Mesenchymal stem cell (in vitro differentiated cells and primary cell): Measurements from ENCODE around the gene LARGE1.

Experiments used
- DNase-seq: peaks from one replicate; pipeline ENCODE4 v3.0.0-alpha.2; 2013
- H2AFZ ChIP-seq: one replicate; pipeline ENCODE4 v1.6.1; 2013; ENCODE audit warnings: low read depth, mild to moderate bottlenecking, control low read depth, inconsistent platforms, low read length, moderate library complexity
- H2AK5ac ChIP-seq: 2 replicates; pipeline ENCODE4 v1.6.1; 2013; ENCODE audit warnings: low read length, moderate library complexity, mild to moderate bottlenecking, inconsistent platforms; ENCODE audit not compliant: severe bottlenecking
- H2BK120ac ChIP-seq: one replicate; pipeline ENCODE4 v1.6.1; 2013; ENCODE audit warnings: low read depth, mild to moderate bottlenecking, inconsistent platforms, low read length, moderate library complexity
- H2BK12ac ChIP-seq, 2 experiments: one replicate each; pipeline ENCODE4 v1.6.1; 2013; ENCODE audit warnings: inconsistent platforms in 2 of 2, low read length in 2 of 2, mild to moderate bottlenecking in 2 of 2, moderate library complexity in 2 of 2, control low read depth in 1 of 2
- H2BK15ac ChIP-seq: one replicate; pipeline ENCODE4 v1.6.1; 2013; ENCODE audit warnings: mild to moderate bottlenecking, low read depth, inconsistent platforms; ENCODE audit not compliant: poor library complexity, severe bottlenecking
- H2BK5ac ChIP-seq: 2 replicates; pipeline ENCODE4 v1.6.1; 2013; ENCODE audit warnings: low read depth, mild to moderate bottlenecking, low read length, control low read depth, inconsistent platforms; ENCODE audit not compliant: poor library complexity, severe bottlenecking
- H3K14ac ChIP-seq, 2 experiments: one replicate each; pipeline ENCODE4 v1.6.1; 2013; ENCODE audit warnings: inconsistent platforms in 2 of 2, low read length in 2 of 2, control low read depth in 1 of 2, mild to moderate bottlenecking in 1 of 2, moderate library complexity in 1 of 2
- H3K18ac ChIP-seq, 2 experiments: one replicate each; pipeline ENCODE4 v1.6.1; 2013; ENCODE audit warnings: inconsistent platforms in 2 of 2, low read length in 2 of 2, control low read depth in 1 of 2, low read depth in 1 of 2, mild to moderate bottlenecking in 1 of 2
- H3K23ac ChIP-seq, 2 experiments: one replicate each; pipeline ENCODE4 v1.6.1; 2013; ENCODE audit warnings: inconsistent platforms in 2 of 2, low read length in 2 of 2, mild to moderate bottlenecking in 2 of 2, moderate library complexity in 2 of 2, control low read depth in 1 of 2
- H3K27ac ChIP-seq: 2 replicates; pipeline ENCODE4 v1.5.1; 2013; ENCODE audit warnings: mild to moderate bottlenecking, moderate library complexity, low read length, control low read depth, inconsistent platforms; ENCODE audit not compliant: poor library complexity, severe bottlenecking
- H3K27me3 ChIP-seq, 2 experiments: 2 replicates each; pipeline versions ENCODE4 v1.6.1 to v1.7.0; 2013; ENCODE audit warnings: low read length in 2 of 2, mild to moderate bottlenecking in 2 of 2, moderate library complexity in 2 of 2, control low read depth in 1 of 2, inconsistent platforms in 1 of 2; ENCODE audit not compliant: control insufficient read depth in 1 of 2, insufficient read depth in 1 of 2
- H3K36me3 ChIP-seq, 2 experiments: 2 replicates each; pipeline versions ENCODE4 v1.6.1 to v1.7.0; 2013; ENCODE audit warnings: low read length in 2 of 2, control low read depth in 1 of 2, inconsistent platforms in 1 of 2, low read depth in 1 of 2, mild to moderate bottlenecking in 1 of 2; ENCODE audit not compliant: insufficient read depth in 2 of 2, control insufficient read depth in 1 of 2
- H3K4ac ChIP-seq, 2 experiments: one replicate each; pipeline ENCODE4 v1.6.1; 2013; ENCODE audit warnings: inconsistent platforms in 2 of 2, low read length in 2 of 2, mild to moderate bottlenecking in 2 of 2, moderate library complexity in 2 of 2, control low read depth in 1 of 2, low read depth in 1 of 2
- H3K4me1 ChIP-seq: 2 replicates; pipeline ENCODE4 v1.6.1; 2013; ENCODE audit warnings: low read depth, low read length, control low read depth; ENCODE audit not compliant: control insufficient read depth, insufficient read depth
- H3K4me2 ChIP-seq: 2 replicates; pipeline ENCODE4 v1.6.1; 2013; ENCODE audit warnings: low read length, mild to moderate bottlenecking, inconsistent platforms; ENCODE audit not compliant: poor library complexity, severe bottlenecking
- H3K4me3 ChIP-seq, 2 experiments: 2 replicates each; pipeline versions ENCODE4 v1.5.1 to v1.7.0; 2013; ENCODE audit warnings: low read length in 2 of 2, mild to moderate bottlenecking in 2 of 2, control low read depth in 1 of 2, low read depth in 1 of 2; ENCODE audit not compliant: insufficient read depth in 1 of 2
- H3K79me1 ChIP-seq: replicated peaks from 2 replicates; pipeline ENCODE4 v1.6.1; 2013; ENCODE audit warnings: mild to moderate bottlenecking, control low read depth, low read length, inconsistent platforms; ENCODE audit not compliant: poor library complexity, severe bottlenecking
- H3K9ac ChIP-seq: 2 replicates; pipeline ENCODE4 v1.7.0; 2013; ENCODE audit warnings: mild to moderate bottlenecking, low read length, moderate library complexity
- H3K9me3 ChIP-seq: 2 replicates; pipeline ENCODE4 v1.7.0; 2013; ENCODE audit warnings: mild to moderate bottlenecking, low read length; ENCODE audit not compliant: control insufficient read depth
- H4K8ac ChIP-seq: one replicate; pipeline ENCODE4 v1.6.1; 2013; ENCODE audit warnings: inconsistent platforms, mild to moderate bottlenecking, low read length, moderate library complexity
- H4K91ac ChIP-seq: one replicate; pipeline ENCODE4 v1.6.1; 2013; ENCODE audit warnings: mild to moderate bottlenecking, low read length, inconsistent platforms
- WGBS: methylation state at CpG from one replicate; pipeline ENCODE4 v1.1.7; 2013; ENCODE audit warnings: mixed read lengths; 5-methylcytosine and 5-hydroxymethylcytosine counted together

LARGE1 gene

DNA sequence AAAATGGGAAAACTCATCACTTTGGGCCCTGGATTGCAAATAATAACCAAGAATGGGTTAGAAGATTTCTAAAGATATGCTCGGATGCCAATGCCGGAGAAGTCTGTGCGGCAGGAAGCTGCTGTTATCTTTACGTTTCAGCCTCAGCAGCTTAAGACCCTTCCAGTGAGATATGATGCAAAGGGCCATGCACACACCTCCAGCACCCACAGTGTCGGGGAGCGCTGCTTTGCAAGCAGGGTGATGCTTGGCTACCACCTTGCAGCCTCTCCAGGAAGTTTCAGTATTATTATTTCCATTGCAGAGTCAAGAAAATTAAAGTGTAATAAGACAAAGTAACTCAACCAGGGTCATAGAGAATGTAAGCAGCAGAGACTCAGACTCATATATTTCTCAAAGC is 37.3 kb downstream of the LARGE1 start:
- no peaks in the 10 kb centered on the region for H3K27me3 ChIP-seq
- H2BK120ac ChIP-seq: no peak overlapping the region
- no peak overlapping the region for H2BK5ac ChIP-seq
- H4K91ac ChIP-seq: no peak overlapping the region
- H3K18ac ChIP-seq: no peak overlapping the region
- no peak overlapping the region for H3K27ac ChIP-seq
- no peak overlapping the region for H3K14ac ChIP-seq
- peak overlapping the region; percentile 45 for H2BK15ac ChIP-seq
- H2AFZ ChIP-seq: no peak overlapping the region
- H3K36me3 ChIP-seq: no peaks in the 10 kb centered on the region
- H3K9me3 ChIP-seq: no peaks in the 10 kb centered on the region
- WGBS: 96% methylated on average over 6 of the region's 6 CpGs
- H3K4me2 ChIP-seq: no peak overlapping the region
- H3K23ac ChIP-seq: no peak overlapping the region
- H3K4me1 ChIP-seq: no peaks in the 10 kb centered on the region
- no peak overlapping the region for H4K8ac ChIP-seq
- H2AK5ac ChIP-seq: no peak overlapping the region
- no peak overlapping the region for H3K4ac ChIP-seq
- H3K9ac ChIP-seq: no peak overlapping the region
- no peak for DNase-seq
- no peak overlapping the region for H2BK12ac ChIP-seq
- peaks cover 13% of the 10 kb centered on the region for H3K79me1 ChIP-seq
- H3K4me3 ChIP-seq: no peak overlapping the region

GRCh38 chr22:33880986-33881385 is 39.3 kb downstream of the LARGE1 start:
- H2AFZ ChIP-seq: no peak overlapping the region
- H3K9ac ChIP-seq: no peak overlapping the region
- no peak overlapping the region for H4K91ac ChIP-seq
- no peaks in the 10 kb centered on the region for H3K4me1 ChIP-seq
- no peak overlapping the region for H3K27ac ChIP-seq
- no peak overlapping the region for H4K8ac ChIP-seq
- WGBS: 90% methylated on average over 11 of the region's 11 CpGs
- H3K4ac ChIP-seq: no peak overlapping the region
- H3K27me3 ChIP-seq: no peaks in the 10 kb centered on the region
- no peak overlapping the region for H2BK5ac ChIP-seq
- H2BK120ac ChIP-seq: no peak overlapping the region
- H3K36me3 ChIP-seq: no peaks in the 10 kb centered on the region
- no peak overlapping the region for H3K4me3 ChIP-seq
- H2BK15ac ChIP-seq: no peak overlapping the region
- no peak overlapping the region for H3K14ac ChIP-seq
- H2BK12ac ChIP-seq: no peak overlapping the region
- H3K9me3 ChIP-seq: no peaks in the 10 kb centered on the region
- H3K4me2 ChIP-seq: no peak overlapping the region
- H2AK5ac ChIP-seq: no peak overlapping the region
- H3K23ac ChIP-seq: no peak overlapping the region
- H3K18ac ChIP-seq: no peak overlapping the region
- H3K79me1 ChIP-seq: peaks cover 12% of the 10 kb centered on the region
- DNase-seq: no peak

DNA sequence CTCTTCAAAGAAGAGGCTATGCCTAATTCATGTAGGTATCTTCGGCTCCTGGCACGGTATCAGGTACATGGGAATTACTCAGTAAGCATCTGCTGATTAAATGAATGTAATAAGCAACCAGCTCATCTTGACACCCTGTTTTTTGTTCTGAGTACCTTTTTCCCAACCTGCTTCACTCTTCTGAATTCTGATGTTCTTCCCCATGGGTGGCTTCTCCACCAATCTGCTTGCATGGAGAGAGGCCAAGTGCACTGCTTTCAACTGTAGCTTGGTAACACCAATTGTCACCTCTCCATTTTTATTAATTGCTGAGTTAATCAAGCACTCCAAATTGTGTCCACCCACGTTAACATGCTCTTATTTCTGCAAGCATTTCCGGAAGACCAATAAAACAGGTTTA is 40.5 kb downstream of the LARGE1 start:
- H2BK120ac ChIP-seq: no peak overlapping the region
- no peak overlapping the region for H2AFZ ChIP-seq
- DNase-seq: no peak
- no peak overlapping the region for H3K4me3 ChIP-seq
- no peak overlapping the region for H3K14ac ChIP-seq
- H3K18ac ChIP-seq: no peak overlapping the region
- peaks cover 14% of the 10 kb centered on the region for H3K79me1 ChIP-seq
- H2AK5ac ChIP-seq: no peak overlapping the region
- WGBS: 91% methylated on average over 4 of the region's 4 CpGs
- no peak overlapping the region for H2BK12ac ChIP-seq
- no peak overlapping the region for H3K9ac ChIP-seq
- no peak overlapping the region for H3K27ac ChIP-seq
- no peaks in the 10 kb centered on the region for H3K27me3 ChIP-seq
- H2BK5ac ChIP-seq: no peak overlapping the region
- H4K91ac ChIP-seq: no peak overlapping the region
- no peak overlapping the region for H2BK15ac ChIP-seq
- H3K36me3 ChIP-seq: no peaks in the 10 kb centered on the region
- no peak overlapping the region for H3K23ac ChIP-seq
- H3K4ac ChIP-seq: no peak overlapping the region
- H4K8ac ChIP-seq: no peak overlapping the region
- no peaks in the 10 kb centered on the region for H3K4me1 ChIP-seq
- no peaks in the 10 kb centered on the region for H3K9me3 ChIP-seq
- no peak overlapping the region for H3K4me2 ChIP-seq

GRCh38 chr22:33875316-33875715 is 45.0 kb downstream of the LARGE1 start:
- H3K4me2 ChIP-seq: no peak overlapping the region
- H3K27me3 ChIP-seq: no peaks in the 10 kb centered on the region
- peak overlapping the region; percentile 4 for H4K8ac ChIP-seq
- H3K14ac ChIP-seq: no peak overlapping the region
- no peak overlapping the region for H3K18ac ChIP-seq
- H3K79me1 ChIP-seq: peaks cover 9% of the 10 kb centered on the region
- no peak overlapping the region for H3K27ac ChIP-seq
- no peak overlapping the region for H3K4me3 ChIP-seq
- no peak overlapping the region for H2AFZ ChIP-seq
- H3K4ac ChIP-seq: no peak overlapping the region
- H3K36me3 ChIP-seq: no peaks in the 10 kb centered on the region
- no peak overlapping the region for H2BK5ac ChIP-seq
- H2BK12ac ChIP-seq: no peak overlapping the region
- WGBS: 90% methylated on average over 6 of the region's 6 CpGs
- DNase-seq: no peak
- no peak overlapping the region for H4K91ac ChIP-seq
- no peak overlapping the region for H2AK5ac ChIP-seq
- no peaks in the 10 kb centered on the region for H3K9me3 ChIP-seq
- H2BK120ac ChIP-seq: no peak overlapping the region
- no peak overlapping the region for H3K23ac ChIP-seq
- H2BK15ac ChIP-seq: no peak overlapping the region
- H3K9ac ChIP-seq: no peak overlapping the region
- peaks cover 3% of the 10 kb centered on the region for H3K4me1 ChIP-seq
